ENCODE data around the gene CD247.

DNA sequence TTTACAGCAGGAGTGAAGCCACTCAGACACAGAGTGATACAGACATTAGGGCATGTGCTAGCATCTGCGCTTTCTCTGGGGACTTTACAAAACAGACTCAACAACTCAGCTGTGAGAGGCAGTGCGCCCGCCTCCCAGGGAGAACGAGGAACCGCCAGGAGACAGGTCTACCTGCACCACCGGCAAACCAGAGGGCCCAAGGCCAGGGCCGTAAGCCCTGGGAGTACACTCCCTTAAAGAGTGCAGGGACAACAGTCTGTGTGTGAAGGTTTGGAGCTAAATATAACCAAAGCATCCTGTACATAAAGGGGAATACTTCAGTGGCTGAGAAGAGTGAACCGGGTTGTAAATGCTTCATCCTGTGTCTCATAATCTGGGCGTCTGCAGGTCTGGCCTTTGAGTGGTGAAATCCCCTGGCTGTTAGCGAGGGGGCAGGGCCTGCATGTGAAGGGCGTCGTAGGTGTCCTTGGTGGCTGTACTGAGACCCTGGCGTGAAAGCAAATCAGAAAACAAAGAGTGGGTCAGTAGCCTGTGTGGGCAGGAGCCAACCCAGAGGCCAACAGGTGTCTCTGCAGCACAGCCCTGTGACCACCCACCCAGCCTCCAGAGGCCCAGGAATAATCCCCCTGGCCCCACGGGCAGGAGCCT, 86.9 kb downstream of the CD247 start:
- no peak for TF ChIP-seq POLR2A (IDR thresholded peaks at IDR 0.05; ENCODE audit: low read depth, low read length)
- TF ChIP-seq SPI1 (IDR thresholded peaks at IDR 0.05; ENCODE audit: low read depth, low read length): no peak
- no peak for TF ChIP-seq POLR2AphosphoS5 (IDR thresholded peaks at IDR 0.05; ENCODE audit: low read depth, low read length)

All from GM12891 (cell line).